Small intestine (tissue), 7 donors: ENCODE data around the gene DCBLD1. TPM values are rescaled to one million over a fixed set of nuclear protein-coding genes. Genes with fewer than 3 reads are reported as not detected.
"Not testable (repeated sequence)": the region's sequence is repeated elsewhere in the genome, so short reads cannot be mapped to it uniquely, and the experiment has no call there.

ENCODE experiments used
- DNase-seq, 2 donors: peaks; one replicate each; pipeline versions ENCODE4 v3.0.0 to v3.0.0-alpha.2; 2013
- FAIRE-seq: peaks from 2 replicates; lab custom pipeline; 2012; peaks lifted over from hg19 to GRCh38; lab: Jason Lieb, UNC
- H3K27ac ChIP-seq, 3 donors: one replicate each; pipeline ENCODE4 v1.5.1; 2013; ENCODE audit warnings: low read length in 2 of 3, mild to moderate bottlenecking in 2 of 3, control low read depth in 1 of 3, inconsistent platforms in 1 of 3, low read depth in 1 of 3, moderate library complexity in 1 of 3
- H3K27me3 ChIP-seq, 3 donors: one replicate each; pipeline ENCODE4 v1.6.1; 2013; ENCODE audit warnings: low read length in 3 of 3, inconsistent platforms in 1 of 3; ENCODE audit not compliant: control insufficient read depth in 3 of 3, insufficient read depth in 3 of 3
- H3K36me3 ChIP-seq, 3 donors: one replicate each; pipeline ENCODE4 v1.6.1; 2013; ENCODE audit warnings: low read length in 3 of 3, inconsistent platforms in 1 of 3, low read depth in 1 of 3, mild to moderate bottlenecking in 1 of 3, moderate library complexity in 1 of 3; ENCODE audit not compliant: control insufficient read depth in 3 of 3, insufficient read depth in 2 of 3
- H3K4me1 ChIP-seq, 3 donors: one replicate each; pipeline ENCODE4 v1.6.1; 2013; ENCODE audit warnings: low read length in 2 of 3, inconsistent platforms in 1 of 3, low read depth in 1 of 3, mild to moderate bottlenecking in 1 of 3, moderate library complexity in 1 of 3; ENCODE audit not compliant: control insufficient read depth in 3 of 3, insufficient read depth in 2 of 3
- H3K4me3 ChIP-seq, 3 donors: one replicate each; pipeline ENCODE4 v1.5.1; 2013; ENCODE audit warnings: low read length in 3 of 3, control low read depth in 1 of 3, inconsistent platforms in 1 of 3, low read depth in 1 of 3, mild to moderate bottlenecking in 1 of 3, moderate library complexity in 1 of 3
- H3K9me3 ChIP-seq, 2 donors: one replicate each; pipeline ENCODE4 v1.6.1; 2013; ENCODE audit warnings: low read depth in 1 of 2, low read length in 1 of 2; ENCODE audit not compliant: control insufficient read depth in 2 of 2, insufficient read depth in 1 of 2
- WGBS, 3 donors: extraction: QIAGEN DNeasy Blood & Tissue Kit; methylation state at CpG; one replicate each; pipeline ENCODE4 v1.1.7; 2013; 5-methylcytosine and 5-hydroxymethylcytosine counted together
- polyA plus RNA-seq, 4 donors: library from polyadenylated mRNA; stranded (reverse) in 3 of 4; unstranded in 1 of 4; fragments of 200-250 nt in 3 of 4; fragments of 120-200 nt in 1 of 4; gene quantifications; one replicate each; pipeline versions ENCODE4 v1.2.1 to v1.2.3, GENCODE V29; 2013
- donor health status: healthy with polysubstance abuse.
- donor health status: control.
- donor health status: control.
- donor health status: Bipolar disorder and iron deficiency.
- donor health status: healthy.

Gene DCBLD1
- polyA plus RNA-seq, 4 donors, result 4.9 to 23.4 (median 7.7) TPM

DNA sequence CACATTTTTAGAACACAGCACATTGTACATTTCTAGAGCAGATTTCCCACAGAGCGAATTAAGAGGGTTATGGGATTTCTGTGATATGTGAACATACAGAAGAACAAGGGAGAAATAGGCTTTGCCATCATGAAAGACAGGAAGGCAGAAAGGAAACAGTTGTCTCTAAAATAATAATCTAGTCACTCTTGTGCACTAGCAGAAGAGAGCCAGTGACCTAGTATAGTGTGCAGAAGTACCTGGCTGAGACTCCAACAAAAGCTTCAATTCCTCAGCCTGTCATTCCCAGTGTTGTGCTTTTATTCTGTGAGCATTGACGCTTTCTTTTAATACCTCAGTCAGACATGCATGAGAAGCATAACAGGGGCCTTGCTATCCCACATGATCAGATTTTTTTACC lies 17.8 kb upstream of the DCBLD1 start:
- no peak overlapping the region for H3K4me3 ChIP-seq
- H3K4me1 ChIP-seq, result no peaks in the 10 kb centered on the region
- no peaks in the 10 kb centered on the region for H3K36me3 ChIP-seq
- DNase-seq (no peak), FAIRE-seq (no peak)
- no peaks in the 10 kb centered on the region for H3K27me3 ChIP-seq
- no peaks in the 10 kb centered on the region for H3K9me3 ChIP-seq
- no peak overlapping the region for H3K27ac ChIP-seq
- 81 to 98% (median 93%) methylated on average over 2 of the region's 2 CpGs for WGBS, 3 donors

DNA sequence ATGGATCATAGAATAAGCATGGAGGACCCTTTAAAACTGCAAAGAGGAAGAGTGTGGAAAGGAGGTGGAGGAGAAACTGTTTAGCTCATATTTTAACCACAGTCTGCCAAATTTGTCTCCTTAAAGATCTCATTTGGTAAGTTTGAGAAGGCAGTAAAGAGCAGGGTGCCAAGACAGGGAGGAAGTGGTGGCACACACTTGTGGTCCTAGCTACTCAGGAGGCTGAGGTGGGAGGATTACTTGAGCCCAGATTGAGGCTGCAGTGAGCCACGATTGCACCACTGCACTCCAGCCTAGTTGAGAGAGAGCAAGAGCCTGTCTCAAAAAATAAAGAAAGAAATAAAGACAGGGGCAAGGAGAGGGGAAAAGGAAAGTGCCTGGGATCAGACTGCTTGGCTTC lies 16.8 kb upstream of the DCBLD1 start:
- Histone ChIP-seq H3K4me1 (no peaks in the 10 kb centered on the region), H3K4me3 (no peak overlapping the region), H3K27me3 (no peaks in the 10 kb centered on the region), H3K27ac (no peak overlapping the region), H3K36me3 (no peaks in the 10 kb centered on the region), H3K9me3 (no peaks in the 10 kb centered on the region)
- FAIRE-seq, result no peak
- 41 to 83% (median 67%) methylated on average over 1 of the region's 1 CpG for WGBS, 3 donors
- no peak for DNase-seq

DNA sequence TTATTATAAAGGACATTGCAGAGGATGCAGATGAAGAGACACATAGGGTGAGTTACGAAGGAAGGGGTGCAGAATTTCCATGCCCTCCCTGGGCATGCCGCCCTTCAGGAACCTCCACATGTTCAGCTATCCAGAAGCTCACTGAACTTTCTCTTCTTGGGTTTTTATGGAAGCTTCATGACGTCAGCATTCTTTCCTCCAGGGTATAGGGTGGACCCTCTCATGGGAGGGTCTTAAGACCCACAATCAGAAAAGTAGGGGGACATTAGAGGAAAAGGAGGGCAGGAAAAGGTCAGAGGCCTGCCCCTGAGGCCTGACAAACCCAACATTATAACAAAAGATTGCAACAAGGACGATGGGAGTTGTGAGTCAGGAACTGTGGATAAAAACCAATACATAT lies 14.6 kb upstream of the DCBLD1 start:
- no peaks in the 10 kb centered on the region for H3K4me1 ChIP-seq
- H3K4me3 ChIP-seq, result no peak overlapping the region
- DNase-seq (no peak), FAIRE-seq (no peak)
- no peaks in the 10 kb centered on the region for H3K27me3 ChIP-seq
- 86 to 92% (median 91%) methylated on average over 4 of the region's 4 CpGs for WGBS, 3 donors
- no peak overlapping the region for H3K27ac ChIP-seq
- no peaks in the 10 kb centered on the region for H3K36me3 ChIP-seq
- no peaks in the 10 kb centered on the region for H3K9me3 ChIP-seq

DNA sequence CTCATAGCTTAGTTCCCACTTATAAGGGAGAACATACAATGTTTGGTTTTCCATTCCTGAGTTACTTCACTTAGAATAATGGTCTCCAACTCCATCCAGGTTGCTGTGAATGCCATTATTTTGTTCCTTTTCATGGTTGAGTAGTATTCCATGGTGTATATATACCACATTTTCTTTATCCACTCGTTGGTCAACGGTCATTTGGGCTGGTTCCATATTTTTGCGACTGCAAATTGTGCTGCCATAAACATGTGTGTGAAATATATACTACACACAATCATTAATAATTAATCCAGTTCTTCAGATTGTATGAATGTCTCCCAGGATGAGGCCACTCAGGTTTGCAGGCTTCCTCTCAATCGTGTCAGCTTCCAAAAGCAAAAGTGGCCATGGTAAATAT lies 13.9 kb upstream of the DCBLD1 start:
- not testable (repeated sequence) for H3K4me3 ChIP-seq, H3K36me3 ChIP-seq, H3K4me1 ChIP-seq, H3K27me3 ChIP-seq, H3K9me3 ChIP-seq, H3K27ac ChIP-seq, FAIRE-seq
- WGBS, 3 donors, result 16 to 60% (median 41%) methylated on average over 4 of the region's 4 CpGs
- DNase-seq, result peak in 1 of 2 donors; percentile 79

DNA sequence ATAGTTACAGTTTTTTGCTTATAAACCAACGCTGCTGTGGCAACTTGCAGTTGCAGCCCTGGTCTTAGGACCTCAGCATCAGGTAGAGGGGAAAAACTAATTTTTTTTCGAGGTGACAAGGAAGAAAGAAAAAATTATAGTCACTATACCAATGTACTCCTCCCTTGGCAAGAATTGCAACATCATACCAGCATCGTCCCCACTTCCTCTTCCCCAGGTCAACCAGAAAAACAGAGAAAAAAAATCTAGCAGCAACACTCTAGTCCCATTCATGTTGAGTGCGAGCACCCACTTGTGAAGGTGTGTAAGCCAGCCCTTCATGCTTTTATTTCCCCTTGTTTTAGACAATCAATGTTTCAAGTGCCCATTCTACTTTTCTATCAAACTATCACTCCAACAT lies 13.1 kb upstream of the DCBLD1 start:
- Histone ChIP-seq H3K4me3 (no peak overlapping the region), H3K4me1 (no peaks in the 10 kb centered on the region), H3K36me3 (no peaks in the 10 kb centered on the region), H3K27me3 (no peaks in the 10 kb centered on the region), H3K27ac (no peak overlapping the region), H3K9me3 (no peaks in the 10 kb centered on the region)
- DNase-seq, result peak in 1 of 2 donors; percentile 9
- 54 to 69% (median 66%) methylated on average over 4 of the region's 4 CpGs for WGBS, 3 donors
- FAIRE-seq, result no peak

DNA sequence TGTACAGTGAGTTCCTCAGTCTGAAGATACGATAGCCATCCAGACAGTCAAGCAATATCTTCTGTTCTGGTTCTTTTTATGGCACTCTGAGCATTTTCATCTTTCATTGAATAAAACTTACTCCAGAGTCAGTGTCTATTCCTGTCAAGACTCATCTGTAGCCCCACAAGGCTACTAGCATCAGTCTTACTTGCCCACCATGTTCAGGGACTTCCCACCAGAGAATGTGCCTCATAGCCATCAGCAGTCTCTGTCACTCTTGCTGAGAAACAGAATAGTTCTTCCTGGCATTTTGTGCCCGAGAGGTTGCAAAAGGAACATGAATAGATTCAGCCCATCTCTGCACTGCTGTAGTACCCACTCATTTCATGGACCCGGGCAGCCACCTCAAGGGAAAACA lies 12.7 kb upstream of the DCBLD1 start:
- WGBS, 3 donors, result 84 to 93% (median 93%) methylated on average over 3 of the region's 3 CpGs
- no peak for FAIRE-seq
- no peaks in the 10 kb centered on the region for H3K27me3 ChIP-seq

DNA sequence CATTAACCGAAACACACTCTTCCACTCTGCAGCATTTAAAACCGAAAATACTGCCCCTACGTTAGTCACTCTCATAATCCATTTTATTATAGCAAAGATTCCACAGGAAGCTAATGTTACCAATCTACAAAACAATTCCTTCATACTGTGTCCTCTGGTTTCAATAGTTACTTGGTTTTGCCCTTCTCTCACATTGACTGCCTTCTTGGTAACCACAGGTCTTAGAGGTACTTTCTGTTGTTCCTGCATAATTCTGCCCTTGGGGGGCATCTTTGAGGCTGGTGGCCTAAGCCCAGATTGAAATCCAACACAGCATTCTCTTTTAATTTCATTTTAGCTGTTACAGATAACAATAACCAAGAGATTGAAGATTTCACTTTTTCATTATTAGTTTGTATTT lies 9.8 kb upstream of the DCBLD1 start:
- Histone ChIP-seq H3K27ac (no peak overlapping the region), H3K36me3 (no peaks in the 10 kb centered on the region), H3K4me3 (no peak overlapping the region), H3K4me1 (no peaks in the 10 kb centered on the region), H3K27me3 (no peaks in the 10 kb centered on the region), H3K9me3 (no peaks in the 10 kb centered on the region)
- DNase-seq, result no peak
- 88 to 94% (median 93%) methylated on average over 3 of the region's 3 CpGs for WGBS, 3 donors
- FAIRE-seq, result no peak

More for the DNA sequence above, 12.7 kb upstream of the DCBLD1 start:
- Histone ChIP-seq H3K9me3 (no peaks in the 10 kb centered on the region), H3K4me1 (no peaks in the 10 kb centered on the region), H3K36me3 (no peaks in the 10 kb centered on the region), H3K27ac (no peak overlapping the region), H3K4me3 (no peak overlapping the region)
- no peak for DNase-seq

DNA sequence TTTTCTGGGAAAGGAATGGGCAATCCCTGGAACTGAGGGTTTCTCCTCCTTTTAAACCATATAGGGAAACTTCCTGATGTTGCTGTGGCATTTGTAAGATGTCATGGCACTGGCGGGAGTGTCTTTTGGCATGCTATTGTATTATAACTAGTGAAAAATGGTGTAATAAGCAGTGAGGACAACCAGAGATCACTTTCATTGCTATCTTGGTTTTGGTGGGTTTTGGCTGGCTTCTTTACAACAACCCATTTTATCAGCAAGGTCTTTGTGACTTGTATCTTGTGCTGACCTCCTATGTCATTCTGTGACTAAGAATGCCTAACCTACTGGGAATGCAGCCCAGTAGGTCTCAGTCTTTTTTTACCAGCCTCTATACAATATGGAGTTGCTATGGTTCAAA lies 9.1 kb upstream of the DCBLD1 start:
- FAIRE-seq (no peak), DNase-seq (no peak)
- no peak overlapping the region for H3K4me3 ChIP-seq
- H3K9me3 ChIP-seq, result no peaks in the 10 kb centered on the region
- no peak overlapping the region for H3K27ac ChIP-seq
- 86 to 100% (median 93%) methylated on average over 1 of the region's 1 CpG for WGBS, 3 donors
- no peaks in the 10 kb centered on the region for H3K27me3 ChIP-seq
- no peaks in the 10 kb centered on the region for H3K36me3 ChIP-seq
- H3K4me1 ChIP-seq, result no peaks in the 10 kb centered on the region
